K562 (cell line): ENCODE results near the gene MRNIP.

ENCODE experiments used
- POLR2A ChIP-seq: fragments of 450-650 bp; conservative IDR thresholded peaks from 2 replicates; pipeline ENCODE4 v1.6.1; 2016
- SIN3A ChIP-seq, 2 experiments: fragments of 150-350 bp in 1 of 2; IDR thresholded peaks; 2 replicates each; pipeline ENCODE4 v1.6.1; 2011 to 2016; ENCODE audit warnings: borderline replicate concordance in 2 of 2, low read depth in 2 of 2, low read length in 2 of 2, mild to moderate bottlenecking in 2 of 2, moderate library complexity in 2 of 2; ENCODE audit not compliant: control insufficient read depth in 1 of 2
- ZNF695 ChIP-seq: fragments of 450-650 bp; formaldehyde crosslinking; IDR thresholded peaks from 2 replicates; pipeline ENCODE4 v1.4.0; 2020; ENCODE audit warnings: mild to moderate bottlenecking, moderate library complexity
- TF ChIP-seq, protein P1 (sequence below): fragments of 450-650 bp; IDR thresholded peaks from 2 replicates; pipeline ENCODE4 v1.6.1; 2016; ENCODE audit warnings: missing biosample characterization, missing genetic modification characterization

GRCh38 chr5:179795863-179796833 is 62.5 kb downstream of the MRNIP start:
- TF ChIP-seq, protein P1, sequence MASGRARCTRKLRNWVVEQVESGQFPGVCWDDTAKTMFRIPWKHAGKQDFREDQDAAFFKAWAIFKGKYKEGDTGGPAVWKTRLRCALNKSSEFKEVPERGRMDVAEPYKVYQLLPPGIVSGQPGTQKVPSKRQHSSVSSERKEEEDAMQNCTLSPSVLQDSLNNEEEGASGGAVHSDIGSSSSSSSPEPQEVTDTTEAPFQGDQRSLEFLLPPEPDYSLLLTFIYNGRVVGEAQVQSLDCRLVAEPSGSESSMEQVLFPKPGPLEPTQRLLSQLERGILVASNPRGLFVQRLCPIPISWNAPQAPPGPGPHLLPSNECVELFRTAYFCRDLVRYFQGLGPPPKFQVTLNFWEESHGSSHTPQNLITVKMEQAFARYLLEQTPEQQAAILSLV (tag), result no peak
- TF ChIP-seq POLR2A (no peak), SIN3A (IDR thresholded peaks at IDR 0.05; ENCODE audit: borderline replicate concordance in 2 of 2, control insufficient read depth in 1 of 2, low read depth in 2 of 2, low read length in 2 of 2) (no peak), ZNF695 (CRISPR knock-in tag) (no peak)
